KG1 (cell line): ENCODE results near the gene ABCB6.
"Not testable (repeated sequence)": the region's sequence is repeated elsewhere in the genome, so short reads cannot be mapped to it uniquely, and the experiment has no call there.

Experiments
- DNase-seq: peaks from one replicate; lab custom pipeline; 2025; lab: John Stamatoyannopoulos, UW

The ABCB6 gene

GRCh38 chr2:219213486-219214071 is 5.2 kb downstream of the ABCB6 start:
- no peak for DNase-seq

GRCh38 chr2:219213026-219213415 is 5.7 kb downstream of the ABCB6 start:
- DNase-seq = no peak

- no peak for DNase-seq
Measured at GRCh38 chr2:219210886-219211362, 7.8 kb downstream of the ABCB6 start.

- no peak for DNase-seq
Measured at GRCh38 chr2:219210196-219210885, 8.4 kb downstream of the ABCB6 start.

- DNase-seq = peak; percentile 75
Measured at GRCh38 chr2:219209236-219210195, 9.2 kb downstream of the ABCB6 start.

GRCh38 chr2:219207884-219208740 is 10.6 kb downstream of the ABCB6 start:
- no peak for DNase-seq

- no peak for DNase-seq
Measured at GRCh38 chr2:219207134-219207883, 11.4 kb downstream of the ABCB6 start.

- DNase-seq = peak; percentile 91
Measured at GRCh38 chr2:219206328-219207133, 12.2 kb downstream of the ABCB6 start, which contains the start of gene ZFAND2B. Gene ZFAND2B, plus strand, starts transcription at chr2:219206782. Its CDS starts 206 bp downstream, at chr2:219206988.

- DNase-seq = no peak
Measured at GRCh38 chr2:219205981-219206327, 12.8 kb downstream of the ABCB6 start.

GRCh38 chr2:219205165-219205538 is 13.6 kb downstream of the ABCB6 start:
- DNase-seq = no peak

- no peak for DNase-seq
Measured at GRCh38 chr2:219204425-219205164, 14.2 kb downstream of the ABCB6 start.

GRCh38 chr2:219201331-219201730 is 17.4 kb downstream of the ABCB6 start:
- not testable (repeated sequence) for DNase-seq

GRCh38 chr2:219200502-219201326 is 18.0 kb downstream of the ABCB6 start:
- not testable (repeated sequence) for DNase-seq

GRCh38 chr2:219199470-219200211 is 19.1 kb downstream of the ABCB6 start:
- DNase-seq = no peak

GRCh38 chr2:219198974-219199373 is 19.8 kb downstream of the ABCB6 start:
- no peak for DNase-seq

- DNase-seq = no peak
Measured at GRCh38 chr2:219197388-219197787, 21.4 kb downstream of the ABCB6 start.

GRCh38 chr2:219186754-219187456 is 31.9 kb downstream of the ABCB6 start:
- no peak for DNase-seq
